Activated gamma-delta T cell (primary cell): ENCODE results near the gene ACO2.
"Not testable (repeated sequence)": the region's sequence is repeated elsewhere in the genome, so short reads cannot be mapped to it uniquely, and the experiment has no call there.

Experiments used
- DNase-seq: peaks from one replicate; lab custom pipeline; 2025; lab: John Stamatoyannopoulos, UW
- total RNA-seq, 2 donors: gene quantifications; one replicate each; lab custom pipeline; 2026; lab: John Stamatoyannopoulos, UW

ACO2 gene
- 93.1 to 96.6 reads per million in 2 donors for total RNA-seq

DNA sequence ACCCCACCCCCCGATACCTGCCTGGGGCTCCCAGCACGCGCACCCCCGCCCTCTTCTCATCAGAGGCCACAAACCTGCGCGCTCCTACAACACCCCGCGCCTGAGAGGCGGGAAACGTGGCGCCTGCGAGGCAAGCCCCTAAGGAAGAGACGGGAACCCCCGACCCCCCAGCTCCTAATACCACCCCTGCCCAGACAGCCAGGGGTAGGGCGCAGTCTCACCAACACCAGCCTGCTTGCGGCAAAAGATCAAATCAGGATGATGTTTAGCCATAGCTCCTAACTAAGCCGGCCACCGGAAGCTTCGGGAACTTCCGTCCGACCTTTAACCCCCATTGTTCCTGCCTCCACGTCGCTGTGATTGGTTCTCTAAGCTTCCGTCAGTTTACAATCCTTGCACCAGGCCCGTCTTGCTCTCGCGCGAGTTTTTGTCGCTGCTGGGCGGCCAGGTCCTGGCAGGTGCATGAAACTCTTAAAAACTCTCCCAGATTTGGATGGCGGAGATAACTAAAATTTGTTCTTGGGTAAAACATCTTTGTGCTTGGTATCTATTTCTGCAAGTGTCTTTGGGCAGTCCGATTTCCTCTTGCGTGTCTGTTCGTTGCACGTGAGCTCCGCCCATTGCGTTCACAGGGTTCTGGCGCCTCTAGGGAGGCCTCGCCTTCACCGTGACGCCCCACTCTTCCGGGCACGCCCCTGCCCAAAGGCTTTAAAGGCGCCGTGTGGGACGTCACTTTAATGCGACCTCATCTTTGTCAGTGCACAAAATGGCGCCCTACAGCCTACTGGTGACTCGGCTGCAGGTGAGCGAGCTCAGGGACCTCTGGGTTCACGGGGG is at the start of gene ACO2, which contains the start of gene PHF5A:
Gene ACO2 (plus strand): TSS at position 737 of the 837 bp plus-strand sequence. CDS start 30 bp downstream, at position 767.
Gene PHF5A (minus strand): TSS at position 312 of the 837 bp plus-strand sequence. CDS start 39 bp downstream, at position 273.
- DNase-seq = peak; percentile 71

DNA sequence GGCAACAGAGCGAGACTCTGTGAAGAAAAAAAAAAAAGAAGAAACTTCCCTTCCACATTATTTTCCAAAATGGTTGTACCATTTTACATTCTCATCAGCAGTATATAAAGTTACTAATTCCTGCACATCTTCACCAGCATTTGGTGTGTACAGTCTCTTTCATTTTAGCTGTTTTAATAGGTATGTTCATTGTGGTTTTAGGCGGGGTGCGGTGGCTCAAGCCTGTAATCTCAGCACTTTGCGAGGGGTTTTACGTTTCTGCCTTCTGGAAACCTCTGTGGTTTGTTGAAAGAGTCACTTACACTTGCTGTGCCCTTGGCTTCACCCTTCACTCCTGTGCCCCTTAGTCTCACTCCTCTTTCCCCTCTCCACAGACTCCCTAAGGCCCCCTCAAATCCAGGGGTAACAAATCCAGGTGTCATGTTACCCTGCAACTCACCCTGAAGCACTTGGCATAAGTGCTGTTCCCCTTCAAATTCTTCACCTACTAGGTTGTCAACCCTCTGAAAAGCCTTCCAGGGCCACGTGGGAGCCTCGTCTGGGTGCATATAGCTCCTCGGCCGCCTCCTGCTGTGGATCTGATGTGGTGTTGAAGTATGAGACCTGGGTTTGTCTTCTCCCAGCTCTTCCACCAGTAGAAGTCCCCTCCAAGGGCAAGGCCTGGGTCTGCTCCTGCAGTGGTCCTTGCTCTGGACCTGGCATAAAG is 43.1 kb upstream of the ACO2 start:
- DNase-seq = no peak

DNA sequence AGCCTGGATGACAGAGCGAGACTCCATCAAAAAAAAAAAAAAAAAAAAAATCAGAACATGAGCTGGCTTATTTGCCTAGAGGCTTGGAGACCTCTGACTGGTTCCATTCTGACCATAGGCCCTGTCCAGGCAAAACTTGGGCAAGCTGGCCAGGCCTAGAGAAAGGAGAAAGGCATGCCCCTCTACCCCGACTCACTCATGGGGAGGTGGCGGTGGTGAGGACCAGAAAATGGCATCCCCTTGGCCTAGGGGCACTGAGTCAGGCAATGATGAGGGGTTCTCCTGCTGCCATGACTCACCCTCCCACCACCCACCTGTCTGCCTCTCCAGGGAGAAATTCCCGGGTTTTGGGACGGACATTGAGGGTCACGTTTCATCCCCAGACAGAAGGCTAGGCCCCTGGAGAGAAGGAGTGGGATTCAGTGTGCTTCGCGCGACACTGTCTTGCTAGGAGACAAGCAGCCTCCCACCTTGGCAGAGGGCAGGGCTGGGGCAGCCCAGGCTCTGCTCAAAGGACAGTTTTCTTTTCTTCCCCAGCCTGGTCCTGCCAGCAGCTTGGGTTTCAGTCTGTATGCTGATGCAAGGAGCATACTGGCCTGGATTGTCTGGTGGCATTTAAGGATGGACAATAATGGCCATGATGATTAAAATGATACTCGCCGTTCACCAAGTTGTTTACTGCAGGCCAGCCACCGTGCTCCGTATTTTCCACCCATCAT is 39.5 kb upstream of the ACO2 start:
- no peak for DNase-seq

DNA sequence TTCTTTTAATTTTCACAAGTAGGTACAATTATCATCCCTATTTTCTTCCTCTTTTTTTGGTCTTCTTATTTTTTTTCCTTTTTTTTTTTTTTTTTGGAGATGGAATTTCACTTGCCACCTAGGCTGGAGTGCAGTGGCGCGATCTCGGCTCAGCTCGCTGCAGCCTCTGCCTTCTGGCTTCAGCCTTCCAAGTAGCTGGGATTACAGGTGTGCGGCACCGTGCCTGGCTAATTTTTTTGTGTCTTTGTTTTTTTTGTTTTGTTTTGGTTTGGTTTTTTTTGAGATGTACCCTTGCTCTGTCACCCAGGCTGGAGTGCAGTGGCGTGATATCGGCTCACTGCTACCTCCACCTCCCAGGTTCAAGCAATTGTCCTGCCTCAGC is 39.0 kb upstream of the ACO2 start:
- no peak for DNase-seq

DNA sequence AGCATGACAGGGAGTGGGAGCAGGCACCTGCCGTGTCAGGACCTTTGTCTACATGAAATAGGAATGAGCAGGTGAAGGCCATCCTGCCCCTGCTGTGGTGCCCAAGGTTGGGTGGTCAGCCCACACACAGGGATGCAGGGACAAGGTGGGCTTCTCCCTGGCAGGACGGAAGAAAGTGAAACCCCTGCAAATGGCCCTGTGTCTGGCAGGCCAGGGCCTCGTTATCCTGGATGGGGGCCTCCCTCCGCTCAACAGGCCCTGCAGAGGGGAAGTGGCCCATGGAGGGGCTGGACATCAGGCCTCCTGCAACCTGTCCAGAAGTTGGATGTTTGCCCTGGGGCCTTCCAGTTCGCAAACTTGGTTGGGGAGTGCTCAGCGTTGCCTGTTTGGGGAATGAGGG is 37.3 kb upstream of the ACO2 start:
- no peak for DNase-seq

DNA sequence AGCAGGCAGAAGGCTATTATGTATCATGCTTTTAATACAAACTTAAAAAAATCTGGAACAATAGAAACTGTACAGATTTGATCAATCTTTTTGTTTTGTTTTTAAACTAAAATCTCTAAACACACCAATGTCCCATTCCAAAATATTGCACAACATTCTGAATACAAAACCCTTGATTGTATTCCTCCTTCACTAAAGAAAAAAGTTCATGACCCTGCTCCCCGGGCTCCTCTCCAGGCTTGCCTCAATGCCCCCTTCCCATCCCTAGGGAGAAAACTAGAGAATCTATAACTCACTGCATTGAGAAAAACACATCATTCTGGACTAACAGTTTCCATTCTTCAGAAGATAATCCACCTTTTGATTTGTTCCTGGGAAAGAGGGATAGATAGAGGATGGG is 35.4 kb upstream of the ACO2 start:
- not testable (repeated sequence) for DNase-seq

DNA sequence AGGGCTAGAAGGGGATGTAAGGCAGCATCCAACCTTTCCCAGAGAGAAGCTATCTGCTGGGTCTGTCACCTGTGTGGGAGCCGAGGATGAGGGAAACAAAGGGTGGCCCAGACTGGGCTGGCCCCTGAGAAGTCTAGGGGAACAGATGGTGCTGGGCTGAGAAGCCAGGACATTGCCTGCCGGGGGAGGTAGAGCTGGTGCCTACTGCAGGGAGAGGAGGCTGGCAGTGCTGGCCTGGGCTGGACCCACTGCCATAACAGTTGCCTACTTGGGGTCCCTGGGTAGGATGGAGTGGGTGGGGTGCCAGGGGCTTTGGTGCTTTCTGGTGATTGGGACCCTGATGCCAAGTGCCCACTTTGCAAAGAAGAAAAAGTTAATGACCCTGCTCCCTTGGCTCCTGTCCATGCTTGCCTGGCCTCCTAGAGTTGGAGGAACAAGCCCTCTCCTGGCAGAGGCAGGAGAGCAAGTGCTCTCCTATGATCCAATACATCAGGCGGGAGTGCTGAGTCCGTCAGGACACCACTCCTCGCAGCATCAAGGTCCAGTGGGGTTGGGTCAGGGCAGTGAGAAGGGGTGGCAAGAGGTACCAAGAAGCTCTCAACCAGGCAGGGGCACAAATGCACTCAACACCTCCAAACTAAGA is 34.4 kb upstream of the ACO2 start:
- not testable (repeated sequence) for DNase-seq

DNA sequence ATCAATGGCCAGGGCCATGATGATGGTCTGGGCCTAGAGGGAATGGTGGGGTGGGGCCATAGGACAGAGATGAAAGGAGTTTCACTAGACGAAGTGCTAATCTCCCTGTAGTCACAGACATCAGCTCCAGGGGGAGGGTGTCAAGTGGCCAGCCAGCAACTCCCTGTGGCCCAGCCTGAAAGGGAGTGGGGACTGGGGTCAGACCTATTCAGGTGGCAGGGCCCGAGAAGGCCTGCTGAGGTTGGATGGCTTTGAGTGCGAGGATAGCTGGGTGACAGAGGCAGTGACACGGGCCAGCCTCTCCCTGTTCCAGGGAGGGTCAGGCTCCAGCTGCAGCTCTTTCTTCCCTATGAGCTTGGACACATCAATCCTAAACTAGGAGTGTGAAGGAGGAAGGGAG is 33.4 kb upstream of the ACO2 start:
- no peak for DNase-seq

DNA sequence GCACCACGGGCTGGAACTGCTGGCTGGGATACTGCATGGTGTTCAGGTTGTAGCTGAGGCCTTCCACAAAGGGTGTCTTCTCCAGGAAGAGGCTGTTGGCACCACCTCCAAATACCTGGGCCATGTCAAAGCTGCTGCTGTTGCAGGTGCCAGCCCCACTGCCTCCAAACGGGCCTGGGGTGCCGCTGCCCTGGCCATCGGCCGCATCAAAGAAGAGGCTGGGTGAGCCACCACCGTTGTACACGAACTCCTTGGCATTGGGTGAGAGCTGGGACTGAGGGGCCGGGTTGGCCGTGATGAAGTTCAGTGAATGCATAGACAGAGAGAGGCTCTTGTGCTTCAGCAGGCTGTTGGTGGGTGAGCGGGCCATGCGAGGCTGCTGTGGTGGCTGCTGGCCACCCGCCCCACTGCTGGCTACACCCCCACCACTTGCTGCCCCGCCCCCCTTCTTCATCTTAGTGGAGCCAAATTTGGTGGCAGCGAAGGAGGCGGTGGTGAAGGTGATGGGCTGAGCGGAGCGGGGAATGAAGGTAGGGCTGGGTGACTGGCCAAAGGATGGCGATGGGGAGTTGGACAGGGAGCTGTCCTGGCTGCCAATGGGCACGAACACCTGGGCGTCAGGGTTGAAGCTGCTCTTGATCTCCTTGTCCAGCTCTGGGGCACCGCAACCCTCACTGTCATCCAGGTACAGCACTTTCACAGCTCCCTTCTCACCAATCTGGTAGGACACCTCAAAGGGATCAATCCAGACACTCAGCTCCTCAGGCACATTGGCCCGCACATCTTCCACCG is 32.4 kb upstream of the ACO2 start:
- no peak for DNase-seq

DNA sequence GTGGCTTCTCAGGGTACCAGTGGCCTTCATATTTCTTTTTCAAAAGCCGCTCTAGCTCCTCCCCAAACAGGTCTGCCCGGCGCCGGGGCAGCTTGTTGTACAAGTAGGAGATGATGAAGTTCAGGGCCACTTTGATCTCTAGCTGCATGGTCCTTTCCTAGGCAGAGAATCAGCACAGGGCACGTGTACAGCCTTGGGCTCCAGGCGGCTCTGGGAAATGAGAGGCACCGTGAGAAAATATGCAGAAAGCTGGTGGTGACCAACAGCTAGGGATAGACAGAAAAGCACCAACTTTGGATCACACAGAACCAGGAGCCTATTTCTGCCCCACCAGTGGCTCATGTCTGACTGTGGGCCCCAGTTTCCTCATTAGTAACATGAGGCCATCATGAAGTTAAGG is 31.7 kb upstream of the ACO2 start:
- no peak for DNase-seq

DNA sequence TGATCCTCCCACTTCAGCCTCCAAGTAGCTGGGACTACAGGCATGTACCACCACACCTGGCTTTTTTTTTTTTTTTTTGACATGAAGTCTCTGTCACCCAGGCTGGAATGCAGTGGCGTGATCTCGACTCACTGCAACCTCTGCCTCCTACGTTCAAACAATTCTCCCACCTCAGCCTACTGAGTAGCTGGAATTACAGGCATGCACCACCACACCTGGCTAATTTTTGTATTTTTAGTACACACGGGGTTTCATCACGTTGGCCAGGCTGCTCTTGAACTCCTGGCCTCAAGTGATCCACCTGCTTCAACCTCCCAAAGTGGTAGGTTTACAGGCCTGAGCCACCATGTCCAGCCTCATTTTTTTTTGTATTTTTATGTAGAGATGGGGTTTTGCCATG is 28.4 kb upstream of the ACO2 start:
- not testable (repeated sequence) for DNase-seq

DNA sequence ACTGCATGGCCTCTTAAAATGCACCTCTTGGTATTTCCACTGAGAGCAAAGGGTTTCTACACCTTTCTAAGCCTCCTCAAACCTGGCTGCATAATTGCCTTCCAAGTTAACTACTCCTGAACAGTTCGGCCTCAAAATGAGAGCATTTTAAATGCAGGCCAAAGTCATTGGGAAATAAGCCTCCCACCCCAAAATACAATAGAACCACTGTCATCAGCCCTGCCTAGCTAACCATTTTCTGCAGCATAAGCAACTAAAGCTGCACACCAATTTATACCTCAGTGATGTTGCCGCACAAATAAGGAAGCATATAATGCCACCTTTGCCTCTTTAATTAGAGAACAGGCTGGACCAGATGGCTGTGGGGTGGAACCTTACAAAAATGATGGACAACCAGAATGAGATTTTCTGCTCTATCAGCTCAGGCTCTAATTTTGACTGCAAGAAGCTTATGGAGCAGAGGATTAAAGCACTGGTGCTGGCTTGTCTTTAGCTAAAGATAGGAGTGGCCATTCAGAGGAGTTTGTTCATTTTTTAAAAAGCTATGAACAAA is 26.6 kb upstream of the ACO2 start:
- no peak for DNase-seq

DNA sequence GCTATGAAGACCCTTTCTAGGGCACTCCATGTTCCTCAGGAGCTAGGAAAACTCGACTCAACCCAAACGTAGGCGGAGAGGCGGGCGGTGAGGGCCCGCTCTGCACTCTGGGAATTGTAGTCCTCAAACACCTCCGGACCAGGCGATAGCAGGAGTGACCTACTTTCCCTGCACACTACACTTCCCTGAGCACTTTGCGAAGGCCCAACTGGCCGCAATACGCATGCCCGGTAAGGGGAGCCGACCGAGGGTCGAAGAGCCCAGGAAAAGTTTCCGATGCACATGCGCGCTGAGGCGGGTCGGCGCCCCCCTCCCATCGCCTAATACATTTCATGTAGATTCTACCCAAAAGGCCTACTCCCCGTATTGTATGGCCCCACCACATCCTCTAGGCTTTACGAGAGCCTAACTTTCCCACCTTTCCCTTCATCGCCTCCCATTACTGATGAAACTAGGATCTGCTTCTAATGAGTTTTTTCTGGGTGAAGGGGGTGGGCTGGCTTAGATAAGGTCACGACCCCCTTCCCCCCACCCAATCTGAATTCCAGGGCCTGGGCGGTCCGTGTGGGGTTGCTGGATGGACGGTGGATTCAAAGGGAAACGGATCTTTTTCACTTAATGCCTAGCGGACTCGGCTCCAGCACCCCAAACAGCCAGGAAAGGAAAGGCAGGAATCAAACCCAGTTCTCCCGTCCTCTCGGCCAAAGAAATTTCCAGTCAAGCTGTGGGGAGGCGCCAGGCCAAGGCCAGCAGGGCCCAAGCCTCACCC is 24.4 kb upstream of the ACO2 start:
- peak; percentile 57 for DNase-seq

DNA sequence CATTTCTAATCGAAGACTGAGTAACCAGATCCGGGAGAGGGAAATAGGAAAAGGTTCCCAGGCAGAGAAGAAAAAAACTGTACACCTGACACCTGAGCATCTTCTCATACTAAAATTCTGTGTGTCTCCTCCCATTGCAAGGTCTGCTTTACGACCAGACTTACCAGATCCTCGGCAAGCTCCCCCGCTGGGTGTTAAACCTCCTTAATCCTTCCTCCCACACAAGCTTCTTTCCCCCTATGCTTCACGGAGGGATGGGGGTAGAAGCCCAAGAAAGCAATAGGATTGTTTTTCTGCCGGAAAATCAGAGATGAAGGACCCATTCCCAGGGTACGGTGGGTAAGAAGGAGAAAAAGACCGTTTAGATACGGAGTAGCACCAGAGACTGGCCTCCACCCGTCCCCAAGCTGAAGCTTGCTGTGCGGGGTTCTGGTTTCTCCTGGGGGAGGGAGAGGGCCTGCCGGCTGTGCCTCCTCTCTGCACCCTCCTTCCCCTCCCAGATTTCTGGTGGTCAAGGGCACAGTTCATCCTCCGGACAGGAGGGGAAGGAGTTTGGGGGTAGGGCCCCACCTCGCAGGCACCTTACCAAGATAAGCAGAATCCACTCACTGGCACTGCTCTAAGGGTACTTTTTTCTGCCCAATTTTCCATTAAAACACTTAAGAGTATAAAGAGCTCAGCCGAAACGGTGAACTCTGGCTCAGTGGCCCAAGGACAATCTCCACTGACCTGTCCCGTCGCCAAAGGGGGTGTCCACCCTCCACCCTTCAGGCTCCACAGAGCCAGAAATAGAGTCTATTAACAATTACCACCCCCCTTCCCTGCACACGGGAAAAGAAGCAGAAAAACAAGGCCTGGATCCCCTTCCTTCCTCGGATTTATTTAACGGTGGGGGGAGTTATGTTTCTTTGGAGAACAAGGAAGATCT is 23.5 kb upstream of the ACO2 start:
- no peak for DNase-seq

DNA sequence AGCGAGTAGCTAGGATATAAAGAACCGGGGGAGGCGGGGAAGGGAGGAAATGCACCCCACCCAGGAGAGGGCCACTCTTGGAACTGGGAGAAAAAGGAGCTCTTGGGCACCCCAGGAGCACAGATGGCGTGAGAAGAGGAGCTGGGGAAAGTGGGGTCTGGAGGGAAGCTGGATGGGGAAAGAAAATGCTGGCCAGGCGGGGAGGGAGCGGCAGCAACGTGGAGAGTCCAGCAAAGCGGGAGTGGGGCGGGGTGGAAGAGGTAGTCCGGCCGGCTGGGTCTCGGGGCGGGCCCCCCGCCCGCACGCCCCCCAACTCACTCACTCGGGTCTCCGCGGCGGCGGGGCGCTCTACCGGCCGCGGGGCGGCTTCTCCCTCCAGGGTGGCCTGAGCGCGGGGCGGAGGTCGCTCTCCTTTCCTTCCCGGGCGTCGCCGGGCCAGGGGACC is 22.8 kb upstream of the ACO2 start:
- DNase-seq = peak; percentile 38

DNA sequence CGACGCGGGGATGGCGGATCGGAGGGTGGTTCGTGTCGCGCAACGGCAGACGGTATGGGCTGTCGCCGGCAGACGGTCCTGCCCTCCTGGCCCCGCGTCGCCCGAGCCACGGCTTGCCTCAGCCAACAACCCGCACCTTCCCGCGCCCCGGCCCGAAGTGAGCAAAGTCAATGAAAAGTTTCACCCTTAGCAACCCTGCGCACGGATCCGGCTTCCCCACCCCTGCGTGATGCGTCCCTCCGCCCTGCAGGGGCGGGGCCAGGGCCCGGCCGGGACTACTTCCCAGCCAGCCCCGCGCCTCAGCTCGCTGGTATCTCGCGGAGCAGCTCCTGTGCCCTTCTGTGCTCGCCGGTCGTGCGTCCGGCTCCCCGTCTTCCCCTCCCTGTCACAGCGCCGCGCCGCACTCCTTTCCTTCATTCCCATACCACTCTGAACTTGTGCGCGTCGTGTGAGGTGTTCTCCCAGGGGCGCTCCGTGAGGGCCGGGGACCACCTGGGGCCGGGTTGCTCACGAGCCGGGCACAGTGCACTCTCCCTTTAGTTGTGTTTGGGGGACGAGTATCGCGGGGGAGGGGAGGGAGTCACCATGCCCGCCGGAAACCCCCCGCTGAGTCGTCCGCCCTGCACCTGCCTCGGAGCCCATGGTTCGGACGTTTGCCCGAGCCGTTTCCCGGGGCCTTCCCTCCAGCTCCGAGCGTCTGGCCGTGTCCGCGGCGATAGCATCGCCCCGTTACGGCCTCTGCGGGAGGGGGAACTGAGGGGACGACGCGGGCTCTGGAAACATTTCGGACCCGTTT is 22.1 kb upstream of the ACO2 start, which contains the start of gene TOB2:
Gene TOB2 (minus strand): TSS at position 163 of the 796 bp plus-strand sequence. CDS start 9,456 bp downstream, outside the sequence.
- DNase-seq = peak; percentile 88

DNA sequence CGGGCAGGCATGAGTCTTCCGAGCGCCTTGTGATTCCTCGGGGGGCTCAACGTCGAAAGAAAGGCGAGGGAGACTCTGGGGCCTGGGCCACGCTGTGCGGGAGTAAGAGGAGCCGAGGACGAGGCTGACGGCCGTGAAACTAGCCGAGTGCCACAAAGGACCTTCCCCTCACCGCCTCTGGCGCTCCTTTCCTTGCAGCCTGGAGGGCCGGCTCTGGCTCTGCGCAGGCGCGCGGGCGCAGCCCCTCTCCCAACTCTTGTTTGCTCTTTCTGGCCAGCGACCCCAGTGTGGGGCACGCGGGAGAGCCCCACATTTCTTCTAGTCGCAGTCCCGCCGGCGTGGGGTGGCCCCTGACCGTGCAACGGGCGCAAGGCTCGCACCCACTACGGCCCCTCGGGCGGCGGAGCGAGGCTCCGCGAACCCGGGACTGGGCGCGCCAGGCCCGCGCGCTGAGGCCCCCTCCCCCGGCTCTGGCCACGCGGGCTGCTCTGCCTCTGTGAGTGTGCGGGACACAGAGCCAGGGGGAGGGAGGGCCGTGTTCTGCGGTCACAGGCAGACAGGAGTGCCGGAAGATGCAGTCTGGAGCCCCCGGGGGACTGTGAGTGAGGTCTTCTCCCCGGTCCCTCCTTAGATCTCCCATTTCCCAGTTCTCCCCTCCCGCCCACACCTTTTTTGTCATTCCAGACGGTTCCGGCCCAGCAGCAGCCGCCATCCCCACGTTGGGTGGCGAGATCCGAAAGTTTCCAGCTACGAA is 21.3 kb upstream of the ACO2 start:
- peak; percentile 36 for DNase-seq
